B cell (primary cell): Measurements from ENCODE around the gene IL6ST.

Experiments
- EZH2 ChIP-seq: IDR thresholded peaks from 2 replicates; pipeline ENCODE4 v1.6.1; 2012; ENCODE audit warnings: borderline replicate concordance, low read depth, mild to moderate bottlenecking, moderate library complexity, low read length; ENCODE audit not compliant: insufficient read depth, poor library complexity, severe bottlenecking
- TF ChIP-seq, protein P1 (sequence below): fragments of 200-600 bp; IDR thresholded peaks from one replicate; pipeline ENCODE4 v1.8.0; 2022; ENCODE audit warnings: antibody characterized with exemption, mild to moderate bottlenecking

DNA sequence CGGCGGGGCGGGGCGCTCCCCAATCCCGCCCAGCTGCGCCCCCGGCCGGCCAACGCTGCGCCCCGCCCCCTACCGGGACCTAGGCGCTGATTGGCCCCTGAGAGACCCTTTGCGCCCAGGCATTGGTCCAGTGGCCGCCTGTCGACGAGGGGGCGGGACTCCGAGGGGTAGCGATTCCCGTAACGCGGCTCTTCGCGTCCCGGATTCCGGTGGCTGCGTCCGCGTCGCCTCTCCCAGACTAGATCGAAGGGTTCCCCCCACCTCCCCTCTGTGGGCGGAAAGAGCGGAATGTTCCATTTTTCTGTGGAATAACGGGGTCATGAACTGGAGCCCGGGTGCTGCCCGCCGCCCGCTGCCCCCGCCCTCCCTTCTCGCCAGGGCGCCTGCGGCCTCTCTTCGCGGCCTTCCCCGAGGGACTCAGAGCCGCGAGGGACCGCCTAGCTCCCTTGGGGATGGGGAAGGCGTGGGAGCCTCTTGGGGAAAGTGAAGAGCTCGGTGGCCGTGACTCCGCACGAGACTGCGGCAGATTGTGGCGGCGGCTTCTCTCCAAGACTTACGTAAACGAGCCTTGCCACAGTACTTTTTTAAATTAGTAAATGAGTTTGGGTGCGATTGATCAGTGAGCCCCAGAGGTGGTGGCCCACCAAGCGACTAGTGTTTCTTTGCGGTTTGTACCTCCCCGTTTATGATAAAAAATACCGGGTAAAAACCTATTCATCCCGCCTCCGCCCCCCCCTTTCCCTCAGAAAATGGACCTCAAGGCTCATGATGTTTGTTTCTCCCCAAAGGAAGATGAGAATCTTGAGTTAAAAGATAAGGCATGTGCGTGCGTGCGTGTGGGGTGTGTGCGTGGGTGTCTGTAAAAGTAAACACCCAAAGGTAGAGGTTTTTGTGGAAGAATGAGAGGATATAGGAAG lies 493 bp upstream of the IL6ST start:
- TF ChIP-seq, protein P1, sequence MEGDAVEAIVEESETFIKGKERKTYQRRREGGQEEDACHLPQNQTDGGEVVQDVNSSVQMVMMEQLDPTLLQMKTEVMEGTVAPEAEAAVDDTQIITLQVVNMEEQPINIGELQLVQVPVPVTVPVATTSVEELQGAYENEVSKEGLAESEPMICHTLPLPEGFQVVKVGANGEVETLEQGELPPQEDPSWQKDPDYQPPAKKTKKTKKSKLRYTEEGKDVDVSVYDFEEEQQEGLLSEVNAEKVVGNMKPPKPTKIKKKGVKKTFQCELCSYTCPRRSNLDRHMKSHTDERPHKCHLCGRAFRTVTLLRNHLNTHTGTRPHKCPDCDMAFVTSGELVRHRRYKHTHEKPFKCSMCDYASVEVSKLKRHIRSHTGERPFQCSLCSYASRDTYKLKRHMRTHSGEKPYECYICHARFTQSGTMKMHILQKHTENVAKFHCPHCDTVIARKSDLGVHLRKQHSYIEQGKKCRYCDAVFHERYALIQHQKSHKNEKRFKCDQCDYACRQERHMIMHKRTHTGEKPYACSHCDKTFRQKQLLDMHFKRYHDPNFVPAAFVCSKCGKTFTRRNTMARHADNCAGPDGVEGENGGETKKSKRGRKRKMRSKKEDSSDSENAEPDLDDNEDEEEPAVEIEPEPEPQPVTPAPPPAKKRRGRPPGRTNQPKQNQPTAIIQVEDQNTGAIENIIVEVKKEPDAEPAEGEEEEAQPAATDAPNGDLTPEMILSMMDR = no peak
- TF ChIP-seq EZH2 = no peak
